ENCODE data around the gene ARMC2. TPM values are rescaled to one million over a fixed set of nuclear protein-coding genes. Genes with fewer than 3 reads are reported as not detected.

Gene ARMC2
- total RNA-seq, 1 experiment from 2014 or later = 3.2 TPM

- peak overlapping the region; percentile 63 for H3K27ac Mint-ChIP-seq (ENCODE audit: low read depth, unreplicated experiment)
- no TSS peak for BruUV-seq (replicated peaks)
- DNase-seq (ENCODE audit: unreplicated experiment) = no peak
- H3K27me3 Mint-ChIP-seq (ENCODE audit: insufficient read depth, unreplicated experiment) = no peaks in the 10 kb centered on the region
- peaks cover 100% of the 10 kb centered on the region for H3K36me3 Mint-ChIP-seq (ENCODE audit: insufficient read depth, unreplicated experiment)
- H3K4me3 Mint-ChIP-seq (ENCODE audit: unreplicated experiment) = no peak overlapping the region
- TF ChIP-seq CTCF (IDR thresholded peaks at IDR 0.05; ENCODE audit: unreplicated experiment) = no peak
- POLR2A ChIA-PET = interaction anchor here (1.2 to 2.3 kb wide), 2 partner anchors 14 to 64 kb away, joined by 4 to 9 read pairs; no protein-coding TSS in a partner anchor
- H3K9me3 Mint-ChIP-seq (ENCODE audit: unreplicated experiment) = no peaks in the 10 kb centered on the region
- CTCF ChIA-PET = interaction anchor here (0.6 to 1.2 kb wide), 3 partner anchors 8 to 836 kb away, joined by 3 to 6 read pairs (median 3); no protein-coding TSS in a partner anchor
- intact Hi-C loops (cut with micrococcal nuclease) = no loop called here
- peaks cover 7% of the 10 kb centered on the region for H3K4me1 Mint-ChIP-seq (ENCODE audit: insufficient read depth, unreplicated experiment)
Measured at GRCh38 chr6:108995296-108995695, 147.1 kb downstream of the ARMC2 start.

GRCh38 chr6:108996208-108996607 is 148.0 kb downstream of the ARMC2 start:
- Mint-ChIP-seq H3K4me3 (ENCODE audit: unreplicated experiment) (no peak overlapping the region), H3K36me3 (ENCODE audit: insufficient read depth, unreplicated experiment) (peaks cover 97% of the 10 kb centered on the region), H3K9me3 (ENCODE audit: unreplicated experiment) (no peaks in the 10 kb centered on the region), H3K27ac (ENCODE audit: low read depth, unreplicated experiment) (peak overlapping the region; percentile 63), H3K27me3 (ENCODE audit: insufficient read depth, unreplicated experiment) (no peaks in the 10 kb centered on the region), H3K4me1 (ENCODE audit: insufficient read depth, unreplicated experiment) (peaks cover 9% of the 10 kb centered on the region)
- DNase-seq (ENCODE audit: unreplicated experiment) = no peak
- intact Hi-C loops (cut with micrococcal nuclease) = no loop called here
- CTCF ChIA-PET = interaction anchor here (0.6 to 1.4 kb wide), 3 partner anchors 9 to 103 kb away, joined by 3 read pairs; no protein-coding TSS in a partner anchor
- TF ChIP-seq CTCF (IDR thresholded peaks at IDR 0.05; ENCODE audit: unreplicated experiment) = no peak
- BruUV-seq (replicated peaks) = no TSS peak
- POLR2A ChIA-PET = interaction anchor here (0.7 to 2.3 kb wide), 4 partner anchors 13 to 1880 kb away, joined by 3 to 9 read pairs (median 4); no protein-coding TSS in a partner anchor

GRCh38 chr6:108998485-108998884 is 150.3 kb downstream of the ARMC2 start:
- H3K4me3 Mint-ChIP-seq (ENCODE audit: unreplicated experiment) = no peak overlapping the region
- BruUV-seq (replicated peaks) = no TSS peak
- no peak for DNase-seq (ENCODE audit: unreplicated experiment)
- peaks cover 87% of the 10 kb centered on the region for H3K36me3 Mint-ChIP-seq (ENCODE audit: insufficient read depth, unreplicated experiment)
- no peak overlapping the region for H3K27ac Mint-ChIP-seq (ENCODE audit: low read depth, unreplicated experiment)
- H3K4me1 Mint-ChIP-seq (ENCODE audit: insufficient read depth, unreplicated experiment) = peaks cover 22% of the 10 kb centered on the region
- no peaks in the 10 kb centered on the region for H3K27me3 Mint-ChIP-seq (ENCODE audit: insufficient read depth, unreplicated experiment)
- intact Hi-C loops (cut with micrococcal nuclease) = no loop called here
- H3K9me3 Mint-ChIP-seq (ENCODE audit: unreplicated experiment) = no peaks in the 10 kb centered on the region
- no peak for TF ChIP-seq CTCF (IDR thresholded peaks at IDR 0.05; ENCODE audit: unreplicated experiment)
- CTCF ChIA-PET = no interaction called here
- POLR2A ChIA-PET = interaction anchor here (1.3 to 1.8 kb wide), 2 partner anchors 11 to 19 kb away, joined by 5 to 6 read pairs; no protein-coding TSS in a partner anchor

- peaks cover 81% of the 10 kb centered on the region for H3K36me3 Mint-ChIP-seq (ENCODE audit: insufficient read depth, unreplicated experiment)
- H3K27ac Mint-ChIP-seq (ENCODE audit: low read depth, unreplicated experiment) = peak overlapping the region; percentile 75
- POLR2A ChIA-PET = interaction anchor here (0.6 to 1.8 kb wide), 4 partner anchors 12 to 1683 kb away, joined by 3 to 6 read pairs (median 4); partner anchors contain the start of gene SESN1
- no peaks in the 10 kb centered on the region for H3K9me3 Mint-ChIP-seq (ENCODE audit: unreplicated experiment)
- intact Hi-C loops (cut with micrococcal nuclease) = no loop called here
- no peak overlapping the region for H3K4me3 Mint-ChIP-seq (ENCODE audit: unreplicated experiment)
- CTCF ChIA-PET = interaction anchor here (0.8 to 1.2 kb wide), 2 partner anchors 72 to 443 kb away, joined by 3 read pairs; no protein-coding TSS in a partner anchor
- no peak for DNase-seq (ENCODE audit: unreplicated experiment)
- no TSS peak for BruUV-seq (replicated peaks)
- H3K4me1 Mint-ChIP-seq (ENCODE audit: insufficient read depth, unreplicated experiment) = peaks cover 22% of the 10 kb centered on the region
- TF ChIP-seq CTCF (IDR thresholded peaks at IDR 0.05; ENCODE audit: unreplicated experiment) = no peak
- H3K27me3 Mint-ChIP-seq (ENCODE audit: insufficient read depth, unreplicated experiment) = no peaks in the 10 kb centered on the region
Measured at GRCh38 chr6:108999428-108999827, 151.2 kb downstream of the ARMC2 start.

Data from MCF 10A (cell line).